Fibroblast of lung (primary cell): Measurements from ENCODE around the gene TIGD1.

Source experiments
- CTCF ChIP-seq, 2 donors: IDR thresholded peaks in 1 of 2; conservative IDR thresholded peaks in 1 of 2; 1 replicate in 1 of 2; 2 replicates in 1 of 2; pipeline ENCODE4 v1.5.1; 2011 to 2012; ENCODE audit warnings: low read length in 2 of 2, control low read depth in 1 of 2, inconsistent platforms in 1 of 2, low read depth in 1 of 2, mild to moderate bottlenecking in 1 of 2
- EZH2 ChIP-seq: IDR thresholded peaks from 2 replicates; pipeline ENCODE4 v1.5.1; 2012; ENCODE audit warnings: low read length, control low read depth, mild to moderate bottlenecking; ENCODE audit errors: missing control alignments

DNA sequence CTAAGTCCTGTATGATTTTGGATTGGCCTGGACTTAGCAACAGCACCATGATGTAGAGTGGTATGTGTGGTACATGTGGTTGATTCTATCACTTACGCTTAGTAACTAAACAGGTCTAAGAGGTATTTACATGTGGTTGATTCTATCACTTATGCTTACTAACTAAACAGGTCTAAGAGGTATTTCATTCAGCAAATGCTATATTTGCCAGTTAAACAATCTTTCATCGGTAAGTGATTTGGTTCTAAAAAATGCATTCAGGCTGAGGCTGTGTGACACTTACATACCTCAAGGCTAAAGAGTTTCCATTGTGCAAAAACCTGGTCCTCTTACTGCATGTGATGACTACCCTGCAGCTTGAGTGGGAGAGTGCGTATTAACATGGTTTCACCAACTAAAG lies 13.2 kb upstream of the TIGD1 start:
- TF ChIP-seq EZH2 (no peak), CTCF (conservative IDR thresholded peaks at IDR 0.05 in 1 of 2, IDR thresholded peaks at IDR 0.05 in 1 of 2; ENCODE audit: low read depth in 1 of 2, low read length in 2 of 2) (no peak)
